Globus pallidus (tissue), 1 donor: ENCODE results near the gene APPL1.
A peak's percentile ranks its signal among the peaks of the same experiment; 100 is the strongest.

Source experiments
- DNase-seq: peaks from one replicate; pipeline ENCODE4 v3.0.0-alpha.2; 2015; ENCODE audit warnings: low spot score

APPL1 gene

GRCh38 chr3:57227204-57227929 is at the start of gene APPL1:
TSS of gene APPL1 (plus strand) at chr3:57227729. CDS start at chr3:57227884, 155 bp downstream.
- peak; percentile 94 for DNase-seq

DNA sequence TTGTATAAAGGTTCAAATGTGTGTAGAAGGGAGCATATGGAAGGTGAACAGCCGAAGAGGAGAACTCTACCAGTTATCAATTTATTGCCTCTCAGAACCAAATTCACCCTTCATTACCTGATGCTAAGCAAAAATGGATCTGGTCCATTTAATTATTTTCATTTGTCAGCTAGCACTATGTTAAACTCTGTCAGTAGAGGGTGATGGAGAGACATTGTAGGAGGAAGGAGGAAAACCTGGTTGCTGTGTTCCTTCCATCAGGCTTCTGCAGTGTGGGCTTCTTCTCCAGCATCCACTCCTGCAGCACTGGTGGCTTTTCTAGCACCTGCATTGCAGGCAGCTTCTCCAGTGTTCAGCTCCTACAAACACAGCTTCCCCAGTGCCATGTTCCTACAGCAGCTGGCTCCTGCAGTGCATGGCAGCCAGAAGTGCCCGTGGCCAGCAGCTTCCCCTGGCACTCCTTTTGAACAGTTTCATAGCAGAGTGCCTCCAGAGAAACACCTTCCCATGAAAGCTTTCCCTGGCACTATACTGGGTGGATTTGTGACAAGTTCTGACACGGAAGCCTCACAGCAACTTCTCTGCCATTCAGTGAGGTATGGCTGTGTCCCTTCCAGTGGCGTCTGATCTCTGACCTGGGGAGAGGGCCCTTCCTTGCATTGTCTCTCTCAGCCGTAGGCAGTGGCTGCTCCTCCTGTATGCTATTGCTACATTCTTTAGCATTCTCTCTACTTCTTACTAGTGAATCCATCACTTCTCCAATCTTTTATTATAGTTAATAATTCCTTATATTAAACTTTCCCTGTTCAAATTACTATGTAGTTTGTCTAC is 47.7 kb upstream of the APPL1 start:
- no peak for DNase-seq

DNA sequence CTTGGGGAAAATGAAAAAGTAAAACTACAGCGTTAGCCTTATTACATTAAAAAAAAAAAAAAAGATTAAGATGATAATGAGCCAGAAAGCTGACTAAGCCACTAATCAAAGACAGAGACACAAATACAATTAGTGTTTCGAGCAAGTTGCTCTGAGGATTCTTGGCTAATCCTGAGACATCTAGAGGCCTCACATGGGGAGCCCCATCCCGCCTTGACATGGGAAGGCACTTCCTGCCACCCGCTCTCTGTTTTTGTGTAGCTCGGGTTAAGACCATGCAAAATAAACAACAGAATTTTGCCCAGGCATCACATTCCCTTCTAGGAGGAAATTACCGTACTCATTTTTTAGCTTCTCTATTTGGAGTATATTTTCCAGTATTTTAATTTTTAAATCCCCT is 43.0 kb upstream of the APPL1 start:
- no peak for DNase-seq

GRCh38 chr3:57192028-57192427 is 35.5 kb upstream of the APPL1 start:
- no peak for DNase-seq

- DNase-seq: no peak
Measured at GRCh38 chr3:57194641-57195040, 32.9 kb upstream of the APPL1 start.

DNA sequence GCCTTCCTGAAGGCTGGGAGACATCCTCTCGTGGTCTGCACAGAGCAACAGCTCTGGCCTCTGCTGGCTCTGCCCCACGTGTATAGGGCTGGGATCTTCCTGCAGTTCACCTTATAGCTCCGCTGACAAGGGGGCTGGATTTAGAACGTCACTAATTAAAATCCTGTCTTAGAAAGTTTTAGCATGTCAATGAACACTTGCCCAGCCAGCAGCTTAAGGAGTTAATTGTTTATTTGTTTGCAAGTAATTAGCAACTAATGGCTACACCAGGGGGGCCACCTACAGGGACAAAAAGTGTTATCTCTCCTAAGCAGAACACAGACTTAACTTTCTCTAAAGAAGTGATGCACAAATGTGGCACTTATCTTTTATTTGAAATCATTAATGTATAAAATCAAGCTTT is 27.6 kb upstream of the APPL1 start, which contains the start of gene HESX1:
Gene HESX1 (minus strand): TSS at position 84 of the 403 bp plus-strand sequence. CDS start 60 bp downstream, at position 24.
- no peak for DNase-seq

- no peak for DNase-seq
Measured at GRCh38 chr3:57206423-57206822, 21.1 kb upstream of the APPL1 start.

DNA sequence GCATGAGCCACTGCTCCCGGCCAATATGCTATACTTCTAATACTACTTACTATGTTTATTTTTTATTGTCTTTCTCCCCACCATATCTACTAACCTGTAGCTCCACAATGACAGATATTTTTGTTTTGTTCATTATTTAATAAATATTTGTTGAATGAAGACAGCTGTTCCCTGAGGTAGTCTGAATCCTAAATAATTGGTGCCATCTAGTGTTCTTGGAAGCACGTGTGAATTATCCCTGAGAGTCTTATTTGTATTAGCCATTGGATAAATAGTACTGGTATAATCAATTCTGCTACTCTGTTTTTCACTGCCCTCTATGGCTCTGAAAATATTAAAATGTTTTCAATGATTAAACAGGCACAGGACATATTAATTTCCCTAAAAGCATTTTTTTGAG is 5.6 kb upstream of the APPL1 start:
- DNase-seq: peak; percentile 22

DNA sequence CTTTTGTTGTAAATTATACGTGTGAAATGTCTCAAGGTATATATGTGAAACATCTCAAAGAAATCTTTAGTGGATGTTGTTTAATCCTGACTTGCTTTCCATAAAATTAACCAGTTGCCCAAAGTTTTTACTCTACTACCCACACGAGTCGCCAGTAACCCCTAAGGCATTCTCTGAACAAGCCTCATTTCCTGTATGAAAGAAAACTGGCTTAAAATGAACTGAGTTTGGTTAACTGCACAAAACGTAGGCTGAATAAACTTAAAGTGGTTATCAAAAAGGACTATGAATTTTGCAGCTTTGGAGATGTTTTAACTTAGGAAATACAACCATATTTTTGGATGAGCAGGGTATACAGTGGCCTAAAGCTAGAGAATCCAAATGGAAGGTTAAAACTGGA is 2.7 kb upstream of the APPL1 start:
- no peak for DNase-seq

DNA sequence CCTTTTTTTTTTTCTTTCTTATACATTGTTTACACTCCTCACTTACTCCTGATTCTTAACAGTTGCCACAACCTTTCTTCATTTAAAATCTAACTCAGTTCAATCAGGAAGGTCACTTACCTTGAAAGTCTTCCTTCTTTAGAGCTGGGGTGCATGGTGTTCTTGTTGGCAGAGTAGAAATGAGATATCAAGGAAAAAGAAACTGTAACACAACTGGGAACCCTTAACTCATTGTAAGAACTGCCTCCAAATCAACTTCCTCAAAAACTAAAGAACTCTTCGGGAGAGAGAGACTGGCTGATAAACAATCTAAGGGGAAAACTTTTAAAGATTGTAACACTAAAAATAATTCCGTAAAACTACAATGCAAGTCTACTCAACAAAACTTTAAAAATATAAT is 1.4 kb upstream of the APPL1 start:
- peak; percentile 16 for DNase-seq

DNA sequence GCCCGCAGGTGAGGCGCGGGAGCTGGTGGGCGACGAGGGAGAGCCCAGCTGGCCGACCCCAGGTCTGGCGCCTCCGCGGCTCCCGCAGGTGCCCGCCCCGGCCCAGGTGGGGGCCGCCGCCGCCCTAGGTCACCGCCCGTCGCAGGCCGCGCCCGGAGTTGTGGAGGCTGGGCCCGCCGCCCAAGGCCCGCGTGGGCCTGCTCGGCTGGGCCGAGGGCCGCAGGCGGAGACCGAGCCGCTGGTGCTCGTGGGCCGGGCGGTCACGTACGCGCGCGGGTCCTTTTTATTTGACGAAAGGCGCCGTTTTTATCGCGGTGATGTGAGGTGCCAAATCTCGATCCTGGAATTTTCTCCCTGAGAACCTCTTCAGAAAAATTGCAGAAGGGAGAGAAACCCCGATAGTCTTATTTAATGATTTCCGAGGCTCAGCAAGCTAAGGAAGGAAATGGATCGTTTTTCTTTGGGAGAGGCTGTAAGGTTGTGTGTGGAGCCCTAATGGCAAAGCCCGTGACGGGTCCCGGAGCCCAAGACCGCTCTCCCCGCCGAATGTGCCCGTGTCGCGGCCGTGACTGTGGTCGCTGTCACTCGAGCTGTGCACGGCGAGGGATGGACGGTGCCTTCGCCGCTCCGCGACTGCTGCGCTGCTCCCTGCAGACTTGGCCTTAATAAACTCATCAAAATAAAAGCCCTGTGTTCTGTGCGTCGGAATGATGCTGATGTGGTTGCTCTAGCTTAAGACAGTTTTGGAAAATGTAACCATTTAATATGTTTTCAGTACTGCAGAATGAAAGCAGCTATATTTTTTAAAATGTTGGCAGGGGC is 612 bp downstream of the APPL1 start:
- DNase-seq: peak; percentile 76

DNA sequence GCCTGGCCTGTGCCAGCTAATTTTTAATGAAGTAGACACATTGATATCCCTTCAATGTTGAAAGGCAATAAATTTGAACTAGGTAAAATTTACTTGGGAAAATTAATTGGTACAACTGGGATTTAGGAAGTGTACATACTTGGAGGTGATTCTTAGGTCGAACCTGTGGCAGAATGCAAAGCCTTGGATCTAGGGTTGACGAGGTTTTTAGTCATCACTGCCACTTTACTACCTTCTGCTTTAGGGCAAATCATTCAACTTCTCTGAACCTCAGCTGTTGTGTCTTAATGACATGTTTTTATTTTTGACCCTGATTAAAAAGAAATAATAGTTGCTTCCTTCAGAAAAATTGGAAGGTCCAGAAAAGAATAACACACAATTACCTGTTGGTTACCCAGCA is 2.5 kb downstream of the APPL1 start:
- DNase-seq: no peak

- DNase-seq: no peak
Measured at GRCh38 chr3:57233799-57234198, 6.3 kb downstream of the APPL1 start.

DNA sequence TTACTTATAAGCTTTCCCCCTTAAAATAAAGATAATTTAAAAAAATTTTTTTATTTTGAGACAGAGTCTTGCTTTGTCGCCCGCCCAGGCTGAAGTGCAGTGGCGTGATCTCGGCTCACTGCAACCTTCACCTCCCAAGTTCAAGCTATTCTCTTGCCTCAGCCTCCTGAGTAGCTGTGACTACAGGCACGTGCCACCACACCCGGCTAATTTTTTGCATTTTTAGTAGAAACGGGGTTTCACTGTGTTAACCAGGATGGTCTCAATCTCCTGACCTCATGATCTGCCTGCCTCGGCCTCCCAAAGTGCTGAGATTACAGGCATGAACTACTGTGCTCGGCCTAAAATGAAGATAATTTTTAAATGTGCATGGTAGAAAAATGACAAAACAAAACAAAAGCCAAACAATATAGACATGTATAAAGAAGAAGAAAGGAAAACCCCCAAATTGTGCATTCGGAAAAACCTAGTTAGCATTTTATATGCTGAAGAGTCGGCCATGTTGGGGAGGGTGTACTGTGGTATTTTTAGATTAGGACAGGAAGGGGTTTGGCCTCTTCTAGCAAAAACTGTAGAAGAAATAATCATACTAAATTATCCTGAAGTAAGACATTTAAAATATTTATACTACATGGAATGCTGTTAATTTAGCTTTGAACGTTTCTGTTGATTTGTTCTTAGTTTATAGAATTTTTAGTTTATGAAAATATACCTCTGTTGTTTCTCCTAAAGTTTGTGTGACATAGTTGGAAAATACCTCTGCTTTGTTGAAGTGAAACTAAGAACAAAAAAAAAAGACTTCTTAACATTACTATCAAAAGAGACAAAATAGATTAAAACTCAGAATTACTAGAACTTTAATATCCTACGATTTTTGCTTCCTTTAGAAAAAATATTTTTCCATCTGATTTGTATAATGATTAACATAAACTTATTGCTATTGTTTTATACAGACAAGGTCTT is 7.4 kb downstream of the APPL1 start:
- DNase-seq: no peak

DNA sequence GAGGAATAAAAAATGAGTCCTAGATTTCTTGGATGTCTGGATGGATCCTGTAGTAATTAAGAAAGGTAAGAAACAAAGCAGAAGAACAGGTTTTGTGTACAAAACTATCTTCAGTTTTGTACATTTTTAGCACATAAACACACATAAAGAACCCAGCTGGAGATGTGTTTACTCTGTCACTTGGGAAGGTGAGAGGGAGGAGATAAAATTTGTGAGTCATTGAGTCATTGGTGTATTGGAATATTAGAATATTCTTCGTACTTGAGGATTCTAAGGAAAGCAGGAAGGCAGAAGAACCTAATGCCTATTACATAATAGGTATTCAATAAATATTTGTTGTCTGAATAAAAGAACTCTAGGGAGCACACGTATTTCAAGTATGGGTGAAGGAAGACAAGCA is 17.4 kb downstream of the APPL1 start:
- DNase-seq: no peak

DNA sequence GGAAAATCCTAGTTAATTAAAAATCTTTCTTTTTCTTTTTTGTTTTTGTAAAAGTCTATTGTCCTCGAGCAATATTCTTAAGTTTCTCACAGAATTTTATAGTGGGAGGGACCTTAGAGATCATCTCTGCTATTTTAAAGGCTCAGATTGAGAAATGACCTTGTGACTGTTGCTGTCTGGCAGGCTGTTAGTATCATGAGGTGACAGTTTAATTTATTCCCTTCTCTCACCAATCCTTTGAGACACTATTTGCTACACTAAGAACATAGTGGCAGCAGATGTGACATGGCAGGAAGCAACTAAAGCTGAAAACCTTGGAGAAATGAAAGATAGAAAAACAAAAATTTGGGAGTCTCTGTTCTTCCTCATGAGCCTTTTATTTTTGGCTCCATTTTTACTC is 24.9 kb downstream of the APPL1 start:
- no peak for DNase-seq

DNA sequence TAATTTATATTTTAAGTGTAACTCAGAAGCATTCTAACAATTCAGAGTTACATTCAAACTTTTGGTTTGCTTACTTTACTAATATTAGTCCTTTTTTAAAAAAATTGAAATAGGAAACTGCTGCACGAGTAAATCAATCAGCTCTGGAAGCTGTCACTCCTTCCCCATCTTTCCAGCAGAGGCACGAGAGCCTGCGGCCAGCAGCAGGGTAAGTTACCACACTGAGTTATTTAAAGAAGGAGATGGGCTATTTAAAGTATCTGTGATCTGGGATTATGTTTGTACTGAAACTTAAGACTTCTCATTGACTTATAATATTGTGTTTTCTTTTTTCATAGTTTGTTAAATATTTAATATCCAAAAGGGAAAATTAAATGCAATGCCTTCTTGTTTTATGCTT is 29.3 kb downstream of the APPL1 start:
- DNase-seq: no peak

DNA sequence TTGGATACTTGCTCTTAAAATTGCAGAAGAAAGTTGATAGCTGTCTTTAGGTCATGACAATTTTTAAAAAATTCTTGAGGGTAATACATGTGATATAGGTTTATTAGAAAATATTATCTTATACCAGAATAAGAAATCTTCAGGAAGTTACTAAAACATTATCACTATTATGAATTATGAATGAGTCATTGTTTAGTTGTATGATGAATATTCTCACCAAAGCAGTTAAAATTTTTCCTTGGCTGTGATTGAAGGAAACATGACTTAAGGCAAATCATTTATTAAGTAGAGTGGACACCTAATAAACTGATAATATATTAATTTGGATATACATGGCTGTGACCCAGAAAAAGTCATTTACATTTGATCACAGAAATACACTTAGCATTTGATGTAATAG is 30.1 kb downstream of the APPL1 start:
- no peak for DNase-seq

DNA sequence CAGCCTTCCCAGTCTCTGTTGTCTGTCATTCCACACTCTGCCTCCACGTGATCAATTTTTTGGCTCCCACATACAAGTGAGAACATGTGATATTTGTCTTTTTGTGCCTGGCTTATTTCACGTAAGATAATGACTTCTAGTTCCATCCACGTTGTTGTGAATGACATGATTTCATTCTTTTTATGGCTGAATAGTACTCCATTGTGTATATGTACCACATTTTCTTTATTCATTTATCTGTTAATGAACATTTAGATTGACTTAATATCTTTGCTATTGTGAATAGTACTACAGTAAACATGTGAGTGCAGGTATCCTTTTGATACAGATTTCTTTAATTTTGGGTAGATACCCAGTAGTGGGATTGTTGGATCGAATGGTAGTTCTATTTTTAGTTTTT is 33.6 kb downstream of the APPL1 start:
- DNase-seq: no peak

- DNase-seq: no peak
Measured at GRCh38 chr3:57261929-57262328, 34.4 kb downstream of the APPL1 start.

DNA sequence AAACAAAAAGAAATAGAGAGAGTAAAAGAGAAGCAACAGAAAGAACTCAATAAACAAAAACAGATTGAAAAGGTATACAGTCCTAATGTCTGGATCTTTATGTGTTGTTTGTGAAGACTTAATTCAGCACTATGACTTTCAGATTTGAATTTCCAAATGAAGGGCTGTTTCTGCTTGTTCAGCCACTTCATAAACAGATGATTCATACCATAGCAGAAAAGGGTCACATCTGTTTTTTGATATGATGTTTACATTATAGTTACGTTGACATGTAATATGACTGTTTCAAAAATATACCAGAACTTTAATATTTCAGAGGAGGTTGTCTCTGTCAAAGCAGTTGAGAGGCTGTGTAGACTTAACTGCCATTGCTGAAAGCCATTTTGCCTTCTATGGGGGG is 40.9 kb downstream of the APPL1 start:
- DNase-seq: no peak
